NOMO-1 (cell line): ENCODE measurements around the gene GMEB2.
"Not testable (repeated sequence)": the region's sequence is repeated elsewhere in the genome, so short reads cannot be mapped to it uniquely, and the experiment has no call there.

ENCODE experiments used
- DNase-seq, 2 experiments: peaks; one replicate each; lab custom pipeline; 2025; ENCODE audit not compliant: unreplicated experiment in 2 of 2; lab: John Stamatoyannopoulos, UW

The GMEB2 gene

DNA sequence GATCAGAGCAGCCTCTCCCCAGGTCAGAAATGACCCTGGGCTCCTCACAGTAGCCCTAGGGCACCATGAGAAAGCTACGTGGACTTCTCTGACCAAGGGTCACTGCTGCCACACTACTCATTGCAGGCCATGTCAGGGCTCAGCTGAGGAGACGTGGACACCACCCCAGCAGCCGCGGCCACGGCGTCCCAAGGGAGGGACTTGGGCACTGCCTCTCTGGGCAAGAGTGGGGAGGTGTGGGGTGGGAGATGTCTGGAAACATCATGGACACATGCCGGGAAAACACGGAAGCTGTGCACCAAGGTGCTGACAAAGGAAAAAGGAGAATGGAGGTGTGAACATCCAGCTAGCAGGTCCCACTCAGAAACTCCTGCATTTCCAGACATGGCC, 9.0 kb downstream of the GMEB2 start:
- DNase-seq, result no peak

DNA sequence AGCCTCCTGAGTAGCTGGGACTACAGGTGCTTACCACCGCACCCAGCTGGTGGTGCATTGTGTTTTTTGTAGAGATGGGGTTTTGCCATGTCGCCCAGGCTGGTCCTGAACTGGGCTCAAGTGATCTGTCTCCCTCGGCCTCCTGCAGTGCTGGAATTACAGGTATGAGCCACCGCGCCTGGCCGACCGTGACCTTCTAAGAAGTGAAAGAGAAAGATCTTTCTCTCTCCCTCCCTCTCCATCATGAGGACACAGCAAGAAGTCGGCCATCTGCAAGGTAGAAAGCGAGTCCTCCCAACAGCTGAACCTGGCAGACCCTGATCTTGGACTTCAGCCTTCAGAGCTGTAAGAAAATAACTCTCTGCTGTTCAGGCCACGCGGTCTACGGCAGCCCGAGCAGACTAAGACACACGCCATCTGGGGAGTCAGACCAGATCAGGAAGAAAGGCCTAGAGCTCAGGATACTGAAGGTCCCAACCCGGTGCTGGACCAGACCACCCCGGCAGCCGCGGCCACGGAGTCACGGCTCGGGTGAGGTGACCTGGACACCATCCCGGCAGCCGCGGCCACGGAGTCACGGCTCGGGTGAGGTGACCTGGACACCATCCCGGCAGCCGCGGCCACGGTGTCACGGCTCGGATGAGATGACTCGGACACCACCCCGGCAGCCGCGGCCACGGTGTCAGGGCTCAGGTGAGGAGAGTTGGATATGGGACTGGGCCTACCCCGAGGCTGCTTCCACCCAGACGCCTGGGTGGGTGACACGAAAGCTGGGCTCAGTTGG, 9.6 kb downstream of the GMEB2 start:
- no peak for DNase-seq

DNA sequence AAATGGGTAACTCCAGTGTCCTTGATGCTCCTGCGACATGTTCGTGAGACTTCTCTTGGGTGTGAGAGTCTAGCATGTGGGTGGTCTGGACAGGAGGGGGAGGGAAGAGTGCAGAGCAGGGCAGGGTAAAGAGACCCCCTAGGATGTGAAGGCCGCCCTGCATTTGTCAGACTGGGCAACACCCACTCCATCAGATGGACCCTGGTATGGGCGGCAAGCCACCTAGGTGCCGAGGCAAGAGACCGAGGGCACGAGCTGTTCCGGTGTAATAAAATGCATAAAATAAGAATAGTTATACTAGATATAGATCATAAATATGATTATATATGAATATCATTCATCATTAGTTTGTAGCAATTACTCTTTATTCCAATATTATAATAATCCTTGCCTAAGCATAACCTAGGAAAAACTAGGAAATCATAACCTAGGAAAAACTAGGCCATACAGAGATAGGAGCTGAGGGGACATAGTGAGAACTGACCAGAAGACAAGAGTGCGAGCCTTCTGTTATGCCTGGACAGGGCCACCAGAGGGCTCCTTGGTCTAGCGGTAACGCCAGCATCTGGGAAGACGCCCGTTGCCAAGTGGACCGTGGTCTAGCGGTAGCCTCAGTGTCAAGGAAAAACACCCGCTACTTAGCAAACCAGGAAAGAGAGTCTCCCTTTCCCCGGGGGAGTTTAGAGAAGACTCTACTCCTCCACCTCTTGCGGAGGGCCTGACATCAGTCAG, 12.9 kb downstream of the GMEB2 start:
- DNase-seq, result not testable (repeated sequence)

DNA sequence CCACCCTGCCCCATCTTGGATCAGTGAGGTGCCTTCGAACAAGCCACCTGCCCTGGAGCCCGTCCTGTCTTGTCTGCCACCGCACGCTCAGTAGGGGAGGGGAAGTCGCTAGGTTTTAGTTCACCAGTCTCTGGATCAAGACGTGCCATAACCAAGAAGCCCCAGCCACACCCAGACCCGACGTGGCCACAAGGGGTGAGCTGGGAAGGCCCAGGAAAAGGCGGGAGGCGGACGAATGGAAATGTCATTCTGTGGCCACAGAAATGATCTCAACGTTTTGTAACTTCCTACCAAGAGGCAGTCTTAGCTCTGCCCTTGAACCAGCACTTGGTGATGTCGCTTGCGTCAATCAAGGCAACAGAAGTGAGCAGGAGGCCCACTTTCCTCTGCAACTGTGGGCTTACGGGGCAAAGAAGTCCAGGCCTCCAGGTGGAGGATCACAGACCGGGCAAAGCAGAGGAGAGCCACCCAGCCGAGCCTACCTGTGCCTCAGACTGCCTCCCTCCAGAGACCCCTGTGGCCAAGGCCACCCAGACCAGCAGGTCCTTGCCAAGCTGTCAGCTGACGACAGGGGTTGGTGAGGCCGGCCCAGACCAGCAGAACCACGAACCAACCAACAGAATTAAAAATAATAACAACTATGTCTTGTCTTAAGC, 14.5 kb downstream of the GMEB2 start:
- DNase-seq, result peak; percentile 92 to 94

DNA sequence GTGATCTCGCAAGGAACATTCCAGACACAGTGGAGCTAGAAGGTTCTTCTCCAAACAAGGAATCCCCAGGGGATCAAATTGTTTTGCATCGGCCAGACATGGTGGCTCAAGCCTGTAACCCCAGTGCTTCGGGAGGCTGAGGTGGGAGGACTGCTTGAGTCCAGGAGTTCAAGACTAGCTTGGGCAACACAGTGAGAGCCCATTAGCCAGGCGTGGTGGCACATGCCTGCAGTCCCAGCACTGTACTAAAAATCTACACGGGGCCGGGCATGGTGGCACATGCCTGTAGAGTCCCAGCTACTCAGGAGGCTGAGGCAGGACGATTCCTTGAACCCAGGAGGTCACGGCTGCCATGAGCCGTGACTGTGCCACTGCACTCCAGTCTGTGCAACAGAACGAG, 15.3 kb downstream of the GMEB2 start:
- DNase-seq, result no peak

DNA sequence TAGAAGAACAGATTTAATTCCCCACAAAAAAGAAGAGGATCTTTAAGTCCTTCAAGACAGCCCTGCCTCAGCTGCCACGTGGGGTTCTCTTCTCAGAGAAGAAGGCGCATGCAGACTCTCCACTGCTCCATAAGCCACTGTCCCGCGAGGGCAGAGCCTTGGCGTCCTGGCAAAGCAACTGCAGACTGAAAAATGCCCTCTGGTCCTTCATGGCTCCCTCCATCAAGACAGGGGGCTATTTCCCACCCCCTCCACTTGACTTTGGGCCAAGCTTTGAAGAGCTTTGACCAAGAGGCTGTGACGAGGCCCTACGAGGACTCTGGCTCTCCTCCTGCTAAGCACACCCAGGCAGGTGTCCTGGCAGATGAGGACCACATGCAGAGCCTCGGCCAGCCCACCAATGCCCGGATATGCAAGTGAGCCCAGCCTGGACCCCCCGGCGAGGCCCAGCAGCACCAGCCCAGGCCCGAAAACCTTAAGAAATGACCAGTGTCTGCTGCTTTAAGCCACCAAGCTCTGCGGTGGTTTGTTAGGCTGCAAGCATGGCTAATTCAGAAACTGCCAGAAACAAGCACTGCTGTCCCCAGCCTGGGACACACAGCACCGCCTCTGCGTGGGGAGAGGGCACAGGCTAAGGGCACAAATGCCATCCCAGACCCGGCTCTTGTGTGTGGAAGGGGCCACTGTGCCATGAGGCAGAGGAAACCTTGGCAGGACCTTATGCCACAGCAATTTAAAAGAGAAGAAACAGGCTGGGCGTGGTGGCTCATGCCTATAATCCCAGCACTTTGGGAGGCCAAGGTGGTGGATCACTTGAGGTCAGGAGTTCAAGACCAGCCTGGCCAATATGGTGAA, 16.1 kb downstream of the GMEB2 start:
- no peak for DNase-seq

DNA sequence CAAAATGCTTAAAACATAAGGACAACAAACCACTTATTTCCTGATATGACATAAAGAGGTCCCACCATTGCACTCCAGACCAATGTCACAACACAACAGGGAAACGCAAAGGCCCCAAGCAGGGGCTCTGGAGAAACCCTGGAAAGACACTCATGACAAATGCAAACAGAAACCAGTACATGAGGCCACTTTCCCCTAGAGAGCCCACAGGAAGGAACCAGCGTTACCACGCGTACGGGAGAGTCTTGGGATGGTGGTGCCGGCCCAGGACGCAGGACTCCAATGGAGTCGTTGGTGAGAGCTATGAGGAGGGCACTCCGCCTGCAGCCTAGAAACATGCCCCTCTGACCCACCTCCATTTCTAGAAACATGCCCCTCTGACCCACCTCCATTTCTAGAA, 20.2 kb downstream of the GMEB2 start:
- DNase-seq, result no peak

DNA sequence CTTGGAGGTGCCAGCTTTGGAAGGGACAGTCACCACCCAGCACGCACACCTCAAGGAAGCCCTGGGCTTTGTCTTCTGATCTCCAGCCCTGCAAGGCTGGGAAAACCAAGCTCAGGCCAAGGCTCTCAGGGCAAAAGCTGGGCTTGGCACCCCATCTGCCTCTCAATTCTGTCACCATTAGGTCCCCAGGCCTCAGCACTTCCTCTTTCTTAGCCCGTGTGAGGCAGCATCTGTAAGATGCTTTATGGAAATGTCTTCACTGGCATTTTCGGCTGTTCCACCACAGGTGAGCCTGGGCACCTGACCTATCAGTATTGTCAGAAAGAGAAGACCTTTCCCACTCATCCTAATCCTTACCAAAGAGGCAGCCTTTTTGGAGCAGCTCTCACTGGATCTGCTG, 24.6 kb downstream of the GMEB2 start:
- DNase-seq, result no peak

DNA sequence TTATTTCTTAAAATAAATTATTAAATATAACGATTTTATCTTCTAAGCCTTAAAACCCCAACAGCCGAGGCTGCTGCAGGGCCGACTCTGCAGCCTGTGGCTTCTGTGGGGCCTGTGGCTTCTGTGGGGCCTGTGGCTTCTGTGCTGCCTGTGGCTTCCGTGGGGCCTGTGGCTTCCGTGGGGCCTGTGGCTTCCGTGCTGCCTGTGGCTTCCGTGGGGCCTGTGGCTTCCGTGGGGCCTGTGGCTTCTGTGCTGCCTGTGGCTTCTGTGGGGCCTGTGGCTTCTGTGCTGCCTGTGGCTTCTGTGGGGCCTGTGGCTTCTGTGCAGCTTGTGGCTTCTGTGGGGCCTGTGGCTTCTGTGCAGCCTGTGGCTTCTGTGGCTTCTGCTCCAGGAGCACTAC, 25.2 kb downstream of the GMEB2 start:
- DNase-seq, result not testable (repeated sequence)

DNA sequence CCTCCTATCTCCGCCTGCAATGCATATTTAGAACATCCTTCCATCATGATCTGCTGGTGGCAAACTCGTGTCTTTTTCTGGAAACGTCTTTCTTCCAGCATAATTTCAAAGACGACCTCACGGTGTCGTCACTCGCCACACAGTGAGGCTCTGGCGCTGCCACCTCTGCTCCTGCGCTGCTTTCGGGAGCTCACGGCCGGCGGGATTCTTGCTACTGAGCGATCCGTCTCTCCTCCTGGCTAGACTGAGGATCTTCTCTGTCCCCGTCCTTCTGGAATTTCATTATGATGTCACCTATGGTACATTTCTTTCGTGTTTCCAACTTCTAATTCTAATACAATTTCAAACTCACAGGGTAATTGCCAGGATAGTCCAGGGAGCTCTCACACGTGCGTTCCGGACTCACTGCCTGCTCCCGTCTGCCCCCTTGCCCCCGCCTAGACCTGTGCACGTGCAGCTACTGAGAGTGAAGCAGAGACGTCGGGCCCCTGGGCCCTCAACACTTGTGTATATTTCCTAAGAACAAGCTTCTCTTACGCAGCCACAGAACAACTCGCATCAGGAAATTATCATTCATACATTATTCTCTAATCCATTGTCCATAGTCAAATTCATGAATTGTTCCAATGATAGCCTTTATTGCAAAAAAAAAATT, 27.4 kb downstream of the GMEB2 start:
- no peak for DNase-seq

DNA sequence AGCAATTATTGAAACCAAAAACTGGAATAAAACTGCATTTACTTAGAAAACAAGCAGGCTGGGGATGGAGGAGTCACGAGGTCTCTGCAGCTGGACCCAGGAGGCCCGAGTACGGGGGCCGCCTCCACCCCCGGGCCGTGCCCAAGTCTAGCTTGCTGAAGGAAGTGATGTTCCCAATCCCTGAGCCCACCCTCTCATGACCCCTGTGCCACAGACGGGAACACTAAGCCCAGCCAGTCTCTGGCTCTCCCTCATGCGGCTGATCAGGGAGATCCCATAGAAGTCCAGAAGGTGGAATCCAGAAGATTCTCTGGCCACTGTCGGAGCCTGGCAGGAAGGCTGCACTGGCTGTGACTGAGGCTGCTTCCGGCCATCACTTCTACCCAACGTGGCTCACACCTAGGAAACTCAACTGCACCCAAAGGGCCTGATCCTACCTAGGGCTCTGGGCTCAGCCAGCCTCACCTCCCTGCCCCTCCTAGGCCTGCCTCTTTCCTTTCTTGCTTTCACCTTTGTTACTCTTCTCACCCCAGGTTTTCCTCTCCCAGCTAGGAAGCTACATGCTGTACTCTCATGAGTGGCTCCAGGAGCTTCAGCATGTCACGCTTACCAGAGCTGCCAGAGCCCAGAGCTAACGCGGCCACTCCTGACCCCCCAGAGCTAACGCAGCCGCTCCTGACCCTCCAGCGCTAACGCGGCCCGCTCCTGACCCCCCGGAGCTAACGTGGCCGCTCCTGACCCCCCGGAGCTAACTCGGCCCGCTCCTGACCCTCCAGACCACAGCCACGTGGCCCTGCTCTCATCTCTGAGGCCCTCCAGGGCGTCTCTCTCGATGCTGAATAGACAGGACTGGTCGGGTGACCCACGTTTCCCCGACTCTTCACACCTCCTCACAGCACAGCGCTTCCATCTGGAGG, 28.2 kb downstream of the GMEB2 start:
- no peak for DNase-seq

DNA sequence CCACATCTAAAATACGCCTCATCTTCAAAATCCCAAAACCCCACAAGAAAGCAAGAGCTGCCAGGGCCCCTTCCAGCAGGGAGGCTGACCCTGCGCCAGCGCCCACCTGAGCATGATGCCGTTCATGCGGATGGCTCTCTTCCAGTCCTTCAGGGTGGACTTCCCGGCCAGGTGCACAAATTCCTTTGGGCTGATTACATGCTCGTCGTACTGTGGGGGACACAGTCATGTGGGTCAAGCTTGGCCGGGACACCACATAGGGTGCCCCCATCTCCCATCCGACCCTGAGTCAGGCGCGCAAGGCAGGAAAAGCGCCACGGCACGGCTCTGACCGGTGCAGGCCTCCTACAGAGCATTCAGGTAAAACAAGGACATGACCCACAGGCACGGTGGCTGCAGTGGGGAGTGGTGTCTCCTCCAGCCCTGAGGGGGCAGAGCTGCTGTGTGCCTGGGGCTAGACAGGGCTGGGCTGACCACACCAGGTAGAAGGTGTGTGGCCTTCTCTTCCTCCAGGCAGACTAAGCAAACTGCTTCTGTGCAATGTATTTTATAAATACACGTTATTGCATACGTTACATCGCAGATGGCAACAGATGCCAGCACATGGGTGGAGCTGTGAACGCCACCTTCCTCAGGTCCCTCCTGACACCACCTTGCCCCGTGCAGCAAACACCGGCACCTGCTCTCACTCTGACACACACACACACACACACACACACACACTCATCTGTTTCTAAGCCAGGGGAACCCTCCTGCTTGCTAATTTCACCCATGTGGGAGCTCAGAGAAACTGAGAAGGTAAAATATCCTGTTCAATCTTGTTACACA, 29.0 kb downstream of the GMEB2 start:
- no peak for DNase-seq

DNA sequence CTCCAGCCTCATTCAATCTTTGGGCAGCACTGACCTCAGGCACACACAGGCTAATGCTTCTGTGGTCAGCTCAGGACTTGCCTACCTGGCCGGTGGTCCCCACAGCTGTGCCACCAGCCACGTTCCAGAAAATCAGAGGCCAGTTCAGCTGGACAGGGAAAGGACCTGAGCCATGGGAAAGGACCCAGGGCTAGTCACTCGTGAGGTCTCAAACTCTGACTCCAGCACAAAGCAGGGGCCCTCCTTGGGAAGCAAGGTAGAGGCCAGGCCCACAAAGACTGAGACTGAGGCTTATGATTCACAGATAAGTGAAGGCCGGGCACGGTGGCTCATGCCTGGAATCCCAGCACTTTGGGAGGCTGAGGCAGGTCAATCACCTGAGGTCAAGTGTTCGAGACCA, 30.5 kb downstream of the GMEB2 start:
- DNase-seq, result no peak

DNA sequence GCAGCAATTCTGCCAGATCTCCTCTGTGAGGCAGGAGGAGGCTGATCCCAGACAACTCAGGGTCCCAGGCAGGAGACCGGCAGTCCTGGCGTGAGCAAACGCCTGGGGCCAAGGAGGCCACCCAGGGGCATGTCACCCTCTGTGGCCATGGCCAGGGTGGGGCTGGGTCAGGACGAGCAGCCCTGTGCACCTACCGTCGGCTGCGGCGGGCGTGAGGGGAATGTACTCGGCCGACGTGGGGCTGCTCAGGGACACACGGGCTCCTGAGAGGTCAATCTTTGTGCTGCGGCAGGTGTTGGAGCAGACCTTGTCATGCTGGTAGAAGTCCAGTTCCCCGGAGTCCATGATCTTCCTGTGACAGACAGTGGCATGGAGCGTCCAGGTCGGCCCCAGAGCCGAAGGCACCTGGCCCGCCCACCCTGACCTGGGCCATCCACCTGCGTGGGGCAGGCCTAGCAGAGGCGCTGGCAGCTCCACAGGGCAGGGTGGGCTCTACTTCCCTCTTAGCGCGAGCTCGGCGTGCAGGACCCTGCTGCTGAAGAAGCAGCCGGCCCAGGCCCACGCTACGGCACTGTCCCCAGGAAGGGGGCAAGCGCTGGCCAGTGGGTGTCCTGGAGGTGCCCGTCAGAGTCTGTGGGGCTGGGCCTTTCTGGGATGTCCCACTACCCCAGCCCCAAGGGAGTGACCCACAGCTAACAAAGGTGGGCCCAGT, 31.3 kb downstream of the GMEB2 start:
- no peak for DNase-seq

DNA sequence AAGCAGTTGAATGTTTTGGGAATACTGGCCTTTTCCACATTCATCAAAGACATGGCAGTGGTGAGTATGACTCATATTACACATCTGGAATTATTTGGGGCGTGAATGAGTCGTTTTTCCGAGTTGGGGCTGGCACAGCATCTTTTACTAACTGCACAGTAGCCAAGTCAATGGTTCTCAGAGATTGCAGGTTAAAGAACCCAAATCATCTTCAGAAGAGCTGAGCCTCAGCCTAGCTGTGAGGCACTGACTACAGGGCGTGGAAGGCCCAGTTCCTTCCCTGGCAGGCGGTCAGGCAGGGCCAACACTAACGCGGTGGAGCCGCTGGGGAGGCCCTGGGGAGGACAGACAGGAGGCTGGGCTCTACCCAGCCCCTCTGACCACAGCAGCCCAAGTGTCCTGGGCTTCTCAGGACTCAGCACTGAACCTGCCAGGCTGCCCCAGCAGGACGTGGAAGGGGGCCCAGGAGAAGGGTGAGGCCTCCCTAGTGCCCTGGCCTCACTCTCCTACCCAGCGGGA, 32.8 kb downstream of the GMEB2 start:
- DNase-seq, result no peak

DNA sequence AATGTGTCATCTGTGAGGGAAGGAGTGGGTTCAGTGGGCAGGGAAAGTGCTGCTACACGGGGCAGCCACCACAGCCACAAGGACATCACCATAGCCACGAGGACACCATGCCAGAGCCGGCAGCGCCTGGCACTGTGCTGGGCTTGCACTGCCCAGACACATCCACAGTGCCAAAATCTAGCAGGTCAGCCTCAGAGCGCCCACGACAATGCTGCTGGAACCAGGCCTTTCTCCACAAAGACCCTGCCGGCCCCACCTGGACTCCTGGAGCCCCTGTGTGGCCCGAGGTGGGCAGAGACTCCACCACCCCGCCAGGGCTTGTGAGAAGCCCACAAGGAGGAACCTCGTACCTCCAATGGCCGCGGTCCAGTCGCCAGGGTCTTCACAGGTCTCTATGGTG, 34.2 kb downstream of the GMEB2 start:
- DNase-seq, result no peak

DNA sequence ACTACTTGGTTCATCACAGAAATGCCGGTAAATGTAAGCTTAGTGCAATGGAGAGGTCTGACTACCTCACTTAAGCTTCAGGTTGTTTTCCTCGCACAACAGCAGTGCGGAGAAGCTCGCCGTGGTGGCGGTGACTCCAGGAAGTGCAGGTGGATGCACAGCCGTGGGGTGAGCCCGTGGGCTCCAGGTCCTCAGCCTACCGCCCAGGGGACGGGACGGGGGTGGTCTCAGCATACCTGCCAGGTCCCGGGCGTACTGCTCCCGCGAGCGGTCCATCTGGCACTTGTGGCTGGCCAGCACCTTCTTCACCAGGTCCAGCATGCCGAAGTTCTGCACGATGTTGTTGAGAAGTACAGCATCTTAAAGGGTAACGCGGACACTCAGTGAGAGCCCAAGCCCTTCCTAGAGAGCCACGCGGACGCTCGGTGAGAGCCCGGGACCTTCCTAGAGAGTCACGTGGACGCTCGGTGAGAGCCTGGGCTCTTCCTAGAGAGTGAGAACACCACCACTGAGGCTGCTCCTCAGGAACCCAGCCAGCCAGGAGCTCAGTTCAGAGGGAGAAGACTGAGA, 35.0 kb downstream of the GMEB2 start:
- DNase-seq, result no peak
